ENCODE data around the gene PBRM1. TPM values are rescaled to one million over a fixed set of nuclear protein-coding genes. Genes with fewer than 3 reads are reported as not detected.
"Not testable (repeated sequence)": the region's sequence is repeated elsewhere in the genome, so short reads cannot be mapped to it uniquely, and the experiment has no call there.

PBRM1 gene
- total RNA-seq, 1 donor from 2014 or later = 83.4 TPM

GRCh38 chr3:52536369-52537164, 149.1 kb downstream of the PBRM1 start, which contains the start of gene UQCC5:
Gene UQCC5, plus strand, starts transcription at chr3:52536605. Its CDS starts 151 bp downstream, at chr3:52536756.
- peak; percentile 97 for DNase-seq

- DNase-seq = no peak
These were observed 149.7 kb downstream of the PBRM1 start for GRCh38 chr3:52536112-52536368.

GRCh38 chr3:52535411-52536111, 150.2 kb downstream of the PBRM1 start:
- DNase-seq = no peak

GRCh38 chr3:52534281-52535183, 151.2 kb downstream of the PBRM1 start:
- no peak for DNase-seq

GRCh38 chr3:52533623-52534280, 152.0 kb downstream of the PBRM1 start, which contains the start of gene NT5DC2:
Gene NT5DC2, minus strand, starts transcription at chr3:52533857. Its CDS starts 120 bp downstream, at chr3:52533737.
- DNase-seq = peak; percentile 51

GRCh38 chr3:52532838-52533622, 152.7 kb downstream of the PBRM1 start:
- no peak for DNase-seq

- DNase-seq = no peak
These were observed 153.2 kb downstream of the PBRM1 start for GRCh38 chr3:52532517-52532837.

GRCh38 chr3:52531860-52532516, 153.7 kb downstream of the PBRM1 start:
- no peak for DNase-seq

GRCh38 chr3:52530918-52531826, 154.5 kb downstream of the PBRM1 start:
- DNase-seq = no peak

- no peak for DNase-seq
These were observed 156.1 kb downstream of the PBRM1 start for GRCh38 chr3:52529376-52530333.

GRCh38 chr3:52528586-52529375, 156.9 kb downstream of the PBRM1 start:
- no peak for DNase-seq

- DNase-seq = no peak
These were observed 157.8 kb downstream of the PBRM1 start for GRCh38 chr3:52527732-52528585.

GRCh38 chr3:52527039-52527731, 158.5 kb downstream of the PBRM1 start:
- no peak for DNase-seq

GRCh38 chr3:52526671-52527038, 159.1 kb downstream of the PBRM1 start:
- not testable (repeated sequence) for DNase-seq

GRCh38 chr3:52525680-52526561, 159.8 kb downstream of the PBRM1 start:
- no peak for DNase-seq

All from skin of body (tissue), 2 donors.